WTC11 (cell line): ENCODE results near the gene MVB12A. TPM values are rescaled to one million over a fixed set of nuclear protein-coding genes. Genes with fewer than 3 reads are reported as not detected.

Experiments
- ATAC-seq: fragments of 200-7000 bp; cut with Tn5 transposase; 2 replicates; pipeline ENCODE4 v1.10.0; 2021; ENCODE audit warnings: mild to moderate bottlenecking, moderate library complexity
- CTCF ChIA-PET: fragments of 300-600 bp; sonication (Branson Sonifier 250); formaldehyde crosslinking; loops from one replicate; lab custom pipeline; 2021; ENCODE audit warnings: antibody characterized with exemption; lab: Charles Lee
- POLR2A ChIA-PET: fragments of 350-600 bp; sonication (Branson Sonifier 250); formaldehyde crosslinking; loops from one replicate; lab custom pipeline; 2021; ENCODE audit warnings: antibody characterized with exemption; lab: Charles Lee
- DNase-seq: peaks from one replicate; pipeline ENCODE4 v3.0.0; 2021; ENCODE audit warnings: low spot score
- H3K27ac Mint-ChIP-seq: 2 replicates; pipeline ENCODE4 v1.8.0; 2021; ENCODE audit warnings: mixed read lengths
- H3K27me3 Mint-ChIP-seq: 2 replicates; pipeline ENCODE4 v1.8.0; 2021; ENCODE audit warnings: low read depth, mild to moderate bottlenecking, moderate library complexity, mixed read lengths
- H3K36me3 Mint-ChIP-seq: 2 replicates; pipeline ENCODE4 v1.8.0; 2021; ENCODE audit warnings: mixed read lengths
- H3K4me1 Mint-ChIP-seq: 2 replicates; pipeline ENCODE4 v1.8.0; 2022; ENCODE audit warnings: mixed read lengths
- H3K4me3 Mint-ChIP-seq: 2 replicates; pipeline ENCODE4 v1.8.0; 2021; ENCODE audit warnings: mild to moderate bottlenecking, moderate library complexity, mixed read lengths
- H3K9me3 Mint-ChIP-seq: 2 replicates; pipeline ENCODE4 v1.8.0; 2021; ENCODE audit warnings: mixed read lengths
- ATF6 ChIP-seq: sonication (generic); formaldehyde crosslinking; IDR thresholded peaks from 2 replicates; pipeline ENCODE4 v1.8.1; 2023; ENCODE audit warnings: mild to moderate bottlenecking, missing genetic modification reagents
- CDX4 ChIP-seq: fragments of 250-450 bp; sonication (Bioruptor Pico); IDR thresholded peaks from 2 replicates; pipeline ENCODE4 v1.9.0; 2021; ENCODE audit warnings: moderate library complexity, mild to moderate bottlenecking, inconsistent platforms, borderline replicate concordance
- CREM ChIP-seq: sonication (generic); formaldehyde crosslinking; IDR thresholded peaks from 2 replicates; pipeline ENCODE4 v1.8.1; 2022; ENCODE audit warnings: mild to moderate bottlenecking, missing genetic modification reagents, moderate library complexity
- ELF4 ChIP-seq: sonication (generic); formaldehyde crosslinking; IDR thresholded peaks from 2 replicates; pipeline ENCODE4 v1.8.1; 2022; ENCODE audit warnings: low read depth, mild to moderate bottlenecking, moderate library complexity, missing genetic modification reagents
- EMX1 ChIP-seq: fragments of 250-450 bp; sonication (Bioruptor Pico); IDR thresholded peaks from 2 replicates; pipeline ENCODE4 v1.8.0; 2021; ENCODE audit warnings: mild to moderate bottlenecking
- FOXK1 ChIP-seq: sonication (generic); formaldehyde crosslinking; IDR thresholded peaks from 2 replicates; pipeline ENCODE4 v1.8.0; 2022; ENCODE audit warnings: mild to moderate bottlenecking, moderate library complexity, missing genetic modification reagents
- IRF2 ChIP-seq: sonication (generic); formaldehyde crosslinking; IDR thresholded peaks from 2 replicates; pipeline ENCODE4 v1.8.0; 2022; ENCODE audit warnings: low read depth, missing genetic modification reagents, borderline replicate concordance
- JUN ChIP-seq: sonication (generic); formaldehyde crosslinking; IDR thresholded peaks from 2 replicates; pipeline ENCODE4 v1.8.0; 2023; ENCODE audit warnings: mild to moderate bottlenecking, missing genetic modification reagents
- KAT7 ChIP-seq: sonication (generic); formaldehyde crosslinking; IDR thresholded peaks from 2 replicates; pipeline ENCODE4 v1.8.1; 2023; ENCODE audit warnings: missing genetic modification reagents, mild to moderate bottlenecking, borderline replicate concordance
- NFE2L1 ChIP-seq: sonication (generic); formaldehyde crosslinking; IDR thresholded peaks from 2 replicates; pipeline ENCODE4 v1.8.1; 2023; ENCODE audit warnings: missing genetic modification reagents
- NFYB ChIP-seq: sonication (generic); formaldehyde crosslinking; conservative IDR thresholded peaks from 2 replicates; pipeline ENCODE4 v1.8.0; 2022; ENCODE audit warnings: low read depth, missing genetic modification reagents
- NR1H2 ChIP-seq: sonication (generic); formaldehyde crosslinking; IDR thresholded peaks from 2 replicates; pipeline ENCODE4 v1.9.0; 2021; ENCODE audit warnings: mild to moderate bottlenecking, moderate library complexity, missing genetic modification reagents
- NR3C1 ChIP-seq: sonication (generic); formaldehyde crosslinking; conservative IDR thresholded peaks from 2 replicates; pipeline ENCODE4 v1.8.1; 2023; ENCODE audit warnings: low read depth, mild to moderate bottlenecking, missing genetic modification reagents
- OVOL2 ChIP-seq: fragments of 250-450 bp; sonication (Bioruptor Pico); IDR thresholded peaks from 2 replicates; pipeline ENCODE4 v1.9.0; 2021; ENCODE audit warnings: mild to moderate bottlenecking, borderline replicate concordance
- RELA ChIP-seq: sonication (generic); formaldehyde crosslinking; IDR thresholded peaks from 2 replicates; pipeline ENCODE4 v1.8.1; 2022; ENCODE audit warnings: missing genetic modification reagents, mild to moderate bottlenecking, borderline replicate concordance
- TEAD1 ChIP-seq: sonication (generic); formaldehyde crosslinking; IDR thresholded peaks from 2 replicates; pipeline ENCODE4 v1.8.0; 2022; ENCODE audit warnings: mild to moderate bottlenecking, missing genetic modification reagents
- TEAD4 ChIP-seq: sonication (generic); formaldehyde crosslinking; IDR thresholded peaks from 2 replicates; pipeline ENCODE4 v1.8.0; 2022; ENCODE audit warnings: mild to moderate bottlenecking, missing genetic modification reagents
- ZNF396 ChIP-seq: fragments of 250-450 bp; sonication (Bioruptor Pico); IDR thresholded peaks from 2 replicates; pipeline ENCODE4 v1.8.0; 2021; ENCODE audit warnings: mild to moderate bottlenecking, moderate library complexity, borderline replicate concordance
- total RNA-seq: library from RNA; stranded (reverse); gene quantifications from 3 replicates; pipeline ENCODE4 v1.2.3, GENCODE V29; 2021
- TF ChIP-seq, protein P1 (sequence below): sonication (generic); formaldehyde crosslinking; IDR thresholded peaks from 2 replicates; pipeline ENCODE4 v1.8.0; 2022; ENCODE audit warnings: mild to moderate bottlenecking, missing genetic modification reagents
- TF ChIP-seq, protein P2 (sequence below): sonication (generic); formaldehyde crosslinking; IDR thresholded peaks from 2 replicates; pipeline ENCODE4 v1.8.0; 2022; ENCODE audit warnings: mild to moderate bottlenecking, missing genetic modification reagents
- TF ChIP-seq, protein P3 (sequence below): sonication (generic); formaldehyde crosslinking; IDR thresholded peaks from 2 replicates; pipeline ENCODE4 v1.8.1; 2022; ENCODE audit warnings: low read depth, mild to moderate bottlenecking, moderate library complexity, missing genetic modification reagents, borderline replicate concordance

MVB12A gene
- total RNA-seq, 1 experiment from 2014 or later = 58.7 TPM

DNA sequence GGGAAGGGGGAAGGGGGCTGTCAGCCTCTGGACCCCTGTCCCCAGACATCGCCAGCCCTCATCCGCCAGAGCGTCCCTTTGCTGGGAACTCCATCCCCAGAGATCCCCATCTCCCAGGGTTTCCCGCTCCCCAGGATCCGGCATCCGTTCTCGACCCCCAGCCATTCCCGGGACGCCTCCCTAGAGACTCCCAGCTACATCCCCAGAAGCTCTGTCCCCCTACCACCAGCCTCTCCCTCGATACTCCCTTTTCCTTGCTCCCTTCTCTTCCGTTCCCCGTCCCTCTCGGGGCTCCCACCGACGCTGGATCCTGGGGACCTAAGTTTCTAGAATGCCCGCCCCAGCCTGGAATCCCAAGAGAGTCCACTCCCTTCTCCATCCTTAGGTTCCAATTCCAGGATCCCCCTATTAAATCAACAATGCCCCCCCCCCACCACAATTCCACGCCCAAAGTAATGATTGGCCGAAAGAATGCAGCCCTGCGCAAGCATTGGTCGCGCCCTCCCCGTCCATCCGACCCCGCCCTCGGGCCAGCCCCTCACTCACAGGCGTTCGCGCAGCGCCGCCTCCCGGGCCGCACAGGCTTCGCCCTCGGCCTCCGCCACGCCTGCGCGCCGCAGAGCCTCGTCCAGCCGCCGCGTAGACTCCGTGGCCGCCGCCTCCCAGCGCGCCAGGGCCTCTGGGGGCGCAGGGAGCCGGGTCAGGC is 29.0 kb upstream of the MVB12A start (continued):
- peak; percentile 83 for TF ChIP-seq NFYB (CRISPR knock-in tag)
- no peak for TF ChIP-seq ZNF396
- TF ChIP-seq, protein P1, sequence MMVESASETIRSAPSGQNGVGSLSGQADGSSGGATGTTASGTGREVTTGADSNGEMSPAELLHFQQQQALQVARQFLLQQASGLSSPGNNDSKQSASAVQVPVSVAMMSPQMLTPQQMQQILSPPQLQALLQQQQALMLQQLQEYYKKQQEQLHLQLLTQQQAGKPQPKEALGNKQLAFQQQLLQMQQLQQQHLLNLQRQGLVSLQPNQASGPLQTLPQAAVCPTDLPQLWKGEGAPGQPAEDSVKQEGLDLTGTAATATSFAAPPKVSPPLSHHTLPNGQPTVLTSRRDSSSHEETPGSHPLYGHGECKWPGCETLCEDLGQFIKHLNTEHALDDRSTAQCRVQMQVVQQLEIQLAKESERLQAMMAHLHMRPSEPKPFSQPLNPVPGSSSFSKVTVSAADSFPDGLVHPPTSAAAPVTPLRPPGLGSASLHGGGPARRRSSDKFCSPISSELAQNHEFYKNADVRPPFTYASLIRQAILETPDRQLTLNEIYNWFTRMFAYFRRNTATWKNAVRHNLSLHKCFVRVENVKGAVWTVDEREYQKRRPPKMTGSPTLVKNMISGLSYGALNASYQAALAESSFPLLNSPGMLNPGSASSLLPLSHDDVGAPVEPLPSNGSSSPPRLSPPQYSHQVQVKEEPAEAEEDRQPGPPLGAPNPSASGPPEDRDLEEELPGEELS = peak; percentile 80

- peak overlapping the region; percentile 73 for H3K4me3 Mint-ChIP-seq
- CTCF ChIA-PET = interaction anchor here (0.5 to 4.2 kb wide), 24 partner anchors 12 to 1350 kb away, joined by 3 to 17 read pairs (median 4); partner anchors contain the start of genes DDA1, MVB12A, RPL18A and SLC27A1
- H3K9me3 Mint-ChIP-seq = peaks cover 9% of the 10 kb centered on the region
- peak; percentile 28 for DNase-seq
- POLR2A ChIA-PET = interaction anchor here (0.8 to 1.0 kb wide), 2 partner anchors 12 to 120 kb away, joined by 3 read pairs; partner anchors contain the start of gene PGLS
- TF ChIP-seq ELF4 (no peak), OVOL2 (CRISPR knock-in tag) (no peak), CDX4 (CRISPR knock-in tag) (no peak), NR3C1 (CRISPR knock-in tag) (no peak), TEAD4 (CRISPR knock-in tag) (no peak), FOXK1 (CRISPR knock-in tag) (no peak), TEAD1 (CRISPR knock-in tag) (no peak), KAT7 (no peak), NR1H2 (CRISPR knock-in tag) (no peak), JUN (CRISPR knock-in tag) (no peak), CREM (CRISPR knock-in tag) (no peak), IRF2 (CRISPR knock-in tag) (no peak), RELA (CRISPR knock-in tag) (no peak), EMX1 (no peak), ATF6 (CRISPR knock-in tag) (no peak), NFE2L1 (CRISPR knock-in tag) (no peak)
- TF ChIP-seq, protein P2, sequence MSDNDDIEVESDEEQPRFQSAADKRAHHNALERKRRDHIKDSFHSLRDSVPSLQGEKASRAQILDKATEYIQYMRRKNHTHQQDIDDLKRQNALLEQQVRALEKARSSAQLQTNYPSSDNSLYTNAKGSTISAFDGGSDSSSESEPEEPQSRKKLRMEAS (CRISPR knock-in tag) = no peak
- TF ChIP-seq, protein P3, sequence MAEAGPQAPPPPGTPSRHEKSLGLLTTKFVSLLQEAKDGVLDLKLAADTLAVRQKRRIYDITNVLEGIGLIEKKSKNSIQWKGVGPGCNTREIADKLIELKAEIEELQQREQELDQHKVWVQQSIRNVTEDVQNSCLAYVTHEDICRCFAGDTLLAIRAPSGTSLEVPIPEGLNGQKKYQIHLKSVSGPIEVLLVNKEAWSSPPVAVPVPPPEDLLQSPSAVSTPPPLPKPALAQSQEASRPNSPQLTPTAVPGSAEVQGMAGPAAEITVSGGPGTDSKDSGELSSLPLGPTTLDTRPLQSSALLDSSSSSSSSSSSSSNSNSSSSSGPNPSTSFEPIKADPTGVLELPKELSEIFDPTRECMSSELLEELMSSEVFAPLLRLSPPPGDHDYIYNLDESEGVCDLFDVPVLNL = no peak
- peak; percentile 11 for ATAC-seq
- peaks cover 25% of the 10 kb centered on the region for H3K27me3 Mint-ChIP-seq
- H3K27ac Mint-ChIP-seq = peak overlapping the region; percentile 19; the same call in 1 of the 2 replicates
- peaks cover 3% of the 10 kb centered on the region; the same call in 1 of the 2 replicates for H3K36me3 Mint-ChIP-seq
- peaks cover 13% of the 10 kb centered on the region for H3K4me1 Mint-ChIP-seq
Observed at GRCh38 chr19:17391371-17392151, 28.3 kb upstream of the MVB12A start.
